K562 (cell line): Measurements from ENCODE around the gene UQCRH. TPM values are rescaled to one million over a fixed set of nuclear protein-coding genes. Genes with fewer than 3 reads are reported as not detected.

Experiments used
- CREM ChIP-seq: IDR thresholded peaks from 2 replicates; pipeline ENCODE4 v1.6.1; 2014; ENCODE audit warnings: antibody characterized with exemption, low read depth
- NCOA2 ChIP-seq, 2 experiments: fragments of 450-650 bp; IDR thresholded peaks; 2 replicates each; pipeline ENCODE4 v1.6.1; 2018; ENCODE audit warnings: mild to moderate bottlenecking in 2 of 2, moderate library complexity in 1 of 2; ENCODE audit not compliant: partially characterized antibody in 2 of 2
- NFRKB ChIP-seq: fragments of 450-650 bp; IDR thresholded peaks from 2 replicates; pipeline ENCODE4 v1.6.1; 2016; ENCODE audit warnings: low read depth
- PML ChIP-seq: IDR thresholded peaks from 2 replicates; pipeline ENCODE4 v1.6.1; 2012; ENCODE audit warnings: low read length, inconsistent platforms
- RBFOX2 ChIP-seq: fragments of 200-400 bp; formaldehyde crosslinking; IDR thresholded peaks from 2 replicates; pipeline ENCODE4 v1.6.1; 2017; ENCODE audit warnings: low read depth, mild to moderate bottlenecking, low read length, moderate library complexity
- SOX6 ChIP-seq: fragments of 450-650 bp; IDR thresholded peaks from 2 replicates; pipeline ENCODE4 v1.6.1; 2014; ENCODE audit warnings: mild to moderate bottlenecking
- SRF ChIP-seq, 2 experiments: fragments of 250-450, 450-650 bp in 1 of 2; sonication (Bioruptor Pico) in 1 of 2; sonication (generic) in 1 of 2; formaldehyde crosslinking; IDR thresholded peaks; 2 replicates each; pipeline versions ENCODE4 v1.5.0 to v1.5.1; 2020 to 2022; ENCODE audit warnings: mild to moderate bottlenecking in 1 of 2, missing genetic modification reagents in 1 of 2
- TAF9B ChIP-seq: fragments of 450-650 bp; IDR thresholded peaks from 2 replicates; pipeline ENCODE4 v1.6.1; 2018; ENCODE audit warnings: mild to moderate bottlenecking; ENCODE audit not compliant: partially characterized antibody
- ZBTB40 ChIP-seq, 2 experiments: fragments of 450-650 bp in 1 of 2; sonication (generic) in 1 of 2; formaldehyde crosslinking in 1 of 2; IDR thresholded peaks; 2 replicates each; pipeline versions ENCODE4 v1.7.1 to v1.9.0; 2016 to 2022; ENCODE audit warnings: inconsistent platforms in 1 of 2, mild to moderate bottlenecking in 1 of 2, missing genetic modification reagents in 1 of 2
- ZNF407 ChIP-seq: fragments of 450-650 bp; IDR thresholded peaks from 2 replicates; pipeline ENCODE4 v1.6.1; 2016; ENCODE audit warnings: low read depth
- polyA plus RNA-seq, 8 experiments: library from polyadenylated mRNA; depleted of rRNA in 4 of 8; stranded (reverse) in 5 of 8; unstranded in 3 of 8; fragments of >200 nt; fragmentation: Nextera tagmentation in 2 of 8; fragmentation: Illumina TruSeq in 1 of 8; extraction: Ambion mirVana in 2 of 8; extraction: Trizol in 1 of 8; gene quantifications; 2 replicates each; pipeline versions ENCODE4 v1.2.1 to v1.2.3, GENCODE V29; 2011 to 2014; ENCODE audit warnings: inconsistent platforms in 1 of 8, missing spikeins in 1 of 8
- total RNA-seq, 7 experiments: library from RNA; depleted of rRNA in 6 of 7; stranded (reverse); fragments of >200 nt in 6 of 7; fragmentation: Illumina TruSeq in 2 of 7; extraction: Trizol in 2 of 7; gene quantifications; 2 replicates each; pipeline versions ENCODE4 v1.2.1 to v1.2.3, GENCODE V29; 2011 to 2021; ENCODE audit warnings: low replicate concordance in 1 of 7

Gene UQCRH
- total and polyA plus RNA-seq, 9 of the 15 experiments (the other 6 are each of a cell fraction or from before 2014, with no cell fraction given): 1,267 to 5,184 (median 2,410) TPM

- TF ChIP-seq ZNF407: no peak
- peak; percentile 93 for TF ChIP-seq PML
- peak; percentile 79 for TF ChIP-seq SOX6
- TF ChIP-seq NFRKB: peak; percentile 97
- TF ChIP-seq TAF9B: peak; percentile 98
- peak; percentile 98 for TF ChIP-seq CREM
- TF ChIP-seq NCOA2 (IDR thresholded peaks at IDR 0.05; ENCODE audit: partially characterized antibody in 2 of 2): no peak
- no peak; a peak in 1 of 4 replicates for TF ChIP-seq SRF (CRISPR knock-in tag; IDR thresholded peaks at IDR 0.05)
- TF ChIP-seq RBFOX2: peak; percentile 97
- TF ChIP-seq ZBTB40 (IDR thresholded peaks at IDR 0.05): peak; percentile 94
- no peak for TF ChIP-seq ZBTB40 (CRISPR knock-in tag; IDR thresholded peaks at IDR 0.05)
These were observed 37.1 kb downstream of the UQCRH start, which contains the start of gene NSUN4 (continued) for GRCh38 chr1:46340404-46341221.
